HEK293 (cell line): ENCODE data around the gene GJA1.
"Not testable (repeated sequence)": the region's sequence is repeated elsewhere in the genome, so short reads cannot be mapped to it uniquely, and the experiment has no call there.

Source experiments
- CTCF ChIA-PET: fragments of 350-600 bp; formaldehyde crosslinking; extraction: SDS; loops from one replicate; lab custom pipeline; 2021; ENCODE audit warnings: antibody characterized with exemption; lab: Yijun Ruan, JAX
- POLR2A ChIA-PET: fragments of 300-600 bp; formaldehyde crosslinking; extraction: SDS; loops from one replicate; lab custom pipeline; 2020; ENCODE audit warnings: antibody characterized with exemption, inconsistent platforms; lab: Yijun Ruan, JAX
- H3K27ac ChIP-seq: fragments of 200-500 bp; sonication (Bioruptor generic); 2 replicates; pipeline ENCODE4 v1.5.1; 2014; ENCODE audit warnings: low read depth, low read length, control low read depth, inconsistent platforms; ENCODE audit errors: extremely low read depth
- H3K36me3 ChIP-seq, 2 experiments: fragments of 200-500 bp in 1 of 2; sonication (Bioruptor generic) in 1 of 2; 1 replicate in 1 of 2; 2 replicates in 1 of 2; pipeline ENCODE4 v1.5.1; 2014 to 2017; ENCODE audit warnings: inconsistent platforms in 2 of 2, low read length in 2 of 2; ENCODE audit not compliant: control insufficient read depth in 2 of 2, insufficient read depth in 1 of 2
- H3K4me1 ChIP-seq: fragments of 200-500 bp; sonication (Bioruptor generic); 2 replicates; pipeline ENCODE4 v1.5.1; 2014; ENCODE audit warnings: mild to moderate bottlenecking, low read length, inconsistent platforms; ENCODE audit not compliant: control insufficient read depth, insufficient read depth
- H3K4me3 ChIP-seq: 2 replicates; pipeline ENCODE4 v1.5.1; 2011; ENCODE audit warnings: low read depth, mild to moderate bottlenecking, control low read depth, low read length, moderate library complexity
- H3K9me3 ChIP-seq: fragments of 200-500 bp; sonication (Bioruptor generic); 2 replicates; pipeline ENCODE4 v1.5.1; 2014; ENCODE audit warnings: low read depth, low read length, inconsistent platforms; ENCODE audit not compliant: control insufficient read depth, insufficient read depth
- KLF10 ChIP-seq: fragments of 450-650 bp; IDR thresholded peaks from 2 replicates; pipeline ENCODE4 v1.5.1; 2018; ENCODE audit warnings: missing biosample characterization, mild to moderate bottlenecking, missing genetic modification characterization
- OSR2 ChIP-seq: fragments of 450-650 bp; formaldehyde crosslinking; IDR thresholded peaks from 2 replicates; pipeline ENCODE4 v1.5.1; 2016; ENCODE audit warnings: missing biosample characterization, missing genetic modification characterization
- WT1 ChIP-seq: fragments of 450-650 bp; formaldehyde crosslinking; IDR thresholded peaks from 2 replicates; pipeline ENCODE4 v1.5.1; 2016; ENCODE audit warnings: missing biosample characterization, missing genetic modification characterization
- ZNF211 ChIP-seq: fragments of 450-650 bp; formaldehyde crosslinking; IDR thresholded peaks from 2 replicates; pipeline ENCODE4 v1.5.1; 2016; ENCODE audit warnings: low read depth, missing biosample characterization, missing genetic modification characterization
- ZNF266 ChIP-seq: fragments of 450-650 bp; formaldehyde crosslinking; IDR thresholded peaks from 2 replicates; pipeline ENCODE4 v1.5.1; 2016; ENCODE audit warnings: missing biosample characterization, missing genetic modification characterization, low read depth
- ZNF350 ChIP-seq: fragments of 450-650 bp; formaldehyde crosslinking; IDR thresholded peaks from 2 replicates; pipeline ENCODE4 v1.5.0; 2017; ENCODE audit warnings: missing biosample characterization, mild to moderate bottlenecking, missing genetic modification characterization
- ZNF571 ChIP-seq: fragments of 450-650 bp; formaldehyde crosslinking; IDR thresholded peaks from 2 replicates; pipeline ENCODE4 v1.5.0; 2017; ENCODE audit warnings: missing biosample characterization, missing genetic modification characterization
- ZNF654 ChIP-seq: fragments of 450-650 bp; formaldehyde crosslinking; IDR thresholded peaks from 2 replicates; pipeline ENCODE4 v1.5.1; 2016; ENCODE audit warnings: low read depth, missing biosample characterization, missing genetic modification characterization
- ZNF664 ChIP-seq: fragments of 450-650 bp; formaldehyde crosslinking; IDR thresholded peaks from 2 replicates; pipeline ENCODE4 v1.5.1; 2016; ENCODE audit warnings: missing biosample characterization, missing genetic modification characterization
- ZNF830 ChIP-seq: fragments of 450-650 bp; IDR thresholded peaks from 2 replicates; pipeline ENCODE4 v1.5.0; 2018; ENCODE audit warnings: missing biosample characterization, missing genetic modification characterization, low read depth, mild to moderate bottlenecking, moderate library complexity
- TF ChIP-seq, protein P1 (sequence below): fragments of 450-650 bp; formaldehyde crosslinking; IDR thresholded peaks from 2 replicates; pipeline ENCODE4 v1.5.1; 2016; ENCODE audit warnings: missing biosample characterization, missing genetic modification characterization
- TF ChIP-seq, protein P2 (sequence below): fragments of 450-650 bp; formaldehyde crosslinking; IDR thresholded peaks from 2 replicates; pipeline ENCODE4 v1.5.1; 2016; ENCODE audit warnings: missing biosample characterization, missing genetic modification characterization
- TF ChIP-seq, protein P3 (sequence below): fragments of 450-650 bp; formaldehyde crosslinking; IDR thresholded peaks from 2 replicates; pipeline ENCODE4 v1.5.1; 2016; ENCODE audit warnings: missing biosample characterization, missing genetic modification characterization, low read depth

The GJA1 gene

GRCh38 chr6:121395736-121396135 lies 39.7 kb upstream of the GJA1 start:
- Histone ChIP-seq H3K4me1 (no peaks in the 10 kb centered on the region), H3K9me3 (no peaks in the 10 kb centered on the region), H3K36me3 (no peaks in the 10 kb centered on the region), H3K4me3 (no peak overlapping the region), H3K27ac (no peak overlapping the region)
- ChIA-PET CTCF (interaction anchor here (0.8 to 3.1 kb wide), 3 partner anchors 41 to 1135 kb away, joined by 3 to 19 read pairs (median 3); no protein-coding TSS in a partner anchor), POLR2A (no interaction called here)
- peak; percentile 41; the same call in 1 of the 2 replicates for TF ChIP-seq OSR2 (tag by site-specific recombination)
- no peak for TF ChIP-seq ZNF654

DNA sequence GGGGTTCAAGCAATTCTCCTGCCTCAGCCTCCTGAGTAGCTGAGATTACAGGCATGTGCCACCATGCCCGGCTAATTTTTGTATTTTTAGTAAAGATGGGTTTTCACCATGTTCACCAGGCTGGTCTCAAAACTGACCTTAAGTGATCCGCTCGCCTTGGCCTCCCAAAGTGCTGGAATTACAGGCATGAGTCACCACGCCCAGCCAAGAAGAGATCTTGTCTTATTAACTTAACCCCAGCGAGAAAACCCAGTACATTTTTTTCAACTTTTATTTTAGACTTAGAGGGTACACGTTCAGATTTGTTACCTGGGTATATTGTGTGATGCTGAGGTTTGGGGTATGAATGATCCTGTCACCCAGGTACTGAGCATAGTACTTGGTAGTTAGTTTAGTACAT lies 38.3 kb upstream of the GJA1 start:
- H3K4me1 ChIP-seq, POLR2A ChIA-PET, H3K4me3 ChIP-seq, H3K27ac ChIP-seq, H3K36me3 ChIP-seq, H3K9me3 ChIP-seq: not testable (repeated sequence)
- CTCF ChIA-PET, result interaction anchor here (1.1 to 3.1 kb wide), 3 partner anchors 9 to 105 kb away, joined by 3 to 19 read pairs (median 3); no protein-coding TSS in a partner anchor

DNA sequence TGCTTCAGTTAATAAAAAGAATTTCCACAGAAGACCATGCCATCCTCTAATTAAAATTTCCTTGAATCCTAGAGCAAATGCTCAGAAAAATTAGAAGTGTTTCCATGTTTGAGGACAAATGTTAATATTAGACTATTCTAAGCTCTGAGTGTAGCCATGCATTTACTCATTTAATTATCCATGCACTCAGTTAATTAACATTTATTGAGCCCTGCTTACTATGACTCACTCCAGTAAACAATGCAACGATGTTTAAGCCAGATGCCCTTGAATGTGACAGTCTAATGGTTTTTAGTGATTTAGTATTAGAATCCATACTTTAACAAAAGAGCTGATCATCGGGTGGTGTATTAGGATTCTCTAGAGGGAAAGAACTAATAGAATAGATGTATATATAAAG lies 37.3 kb upstream of the GJA1 start:
- H3K27ac ChIP-seq, result no peak overlapping the region
- POLR2A ChIA-PET, result no interaction called here
- H3K9me3 ChIP-seq, result no peaks in the 10 kb centered on the region
- H3K36me3 ChIP-seq, result no peaks in the 10 kb centered on the region
- TF ChIP-seq ZNF664 (tag by site-specific recombination), result no peak
- TF ChIP-seq, protein P1, sequence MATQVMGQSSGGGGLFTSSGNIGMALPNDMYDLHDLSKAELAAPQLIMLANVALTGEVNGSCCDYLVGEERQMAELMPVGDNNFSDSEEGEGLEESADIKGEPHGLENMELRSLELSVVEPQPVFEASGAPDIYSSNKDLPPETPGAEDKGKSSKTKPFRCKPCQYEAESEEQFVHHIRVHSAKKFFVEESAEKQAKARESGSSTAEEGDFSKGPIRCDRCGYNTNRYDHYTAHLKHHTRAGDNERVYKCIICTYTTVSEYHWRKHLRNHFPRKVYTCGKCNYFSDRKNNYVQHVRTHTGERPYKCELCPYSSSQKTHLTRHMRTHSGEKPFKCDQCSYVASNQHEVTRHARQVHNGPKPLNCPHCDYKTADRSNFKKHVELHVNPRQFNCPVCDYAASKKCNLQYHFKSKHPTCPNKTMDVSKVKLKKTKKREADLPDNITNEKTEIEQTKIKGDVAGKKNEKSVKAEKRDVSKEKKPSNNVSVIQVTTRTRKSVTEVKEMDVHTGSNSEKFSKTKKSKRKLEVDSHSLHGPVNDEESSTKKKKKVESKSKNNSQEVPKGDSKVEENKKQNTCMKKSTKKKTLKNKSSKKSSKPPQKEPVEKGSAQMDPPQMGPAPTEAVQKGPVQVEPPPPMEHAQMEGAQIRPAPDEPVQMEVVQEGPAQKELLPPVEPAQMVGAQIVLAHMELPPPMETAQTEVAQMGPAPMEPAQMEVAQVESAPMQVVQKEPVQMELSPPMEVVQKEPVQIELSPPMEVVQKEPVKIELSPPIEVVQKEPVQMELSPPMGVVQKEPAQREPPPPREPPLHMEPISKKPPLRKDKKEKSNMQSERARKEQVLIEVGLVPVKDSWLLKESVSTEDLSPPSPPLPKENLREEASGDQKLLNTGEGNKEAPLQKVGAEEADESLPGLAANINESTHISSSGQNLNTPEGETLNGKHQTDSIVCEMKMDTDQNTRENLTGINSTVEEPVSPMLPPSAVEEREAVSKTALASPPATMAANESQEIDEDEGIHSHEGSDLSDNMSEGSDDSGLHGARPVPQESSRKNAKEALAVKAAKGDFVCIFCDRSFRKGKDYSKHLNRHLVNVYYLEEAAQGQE (tag by site-specific recombination), result no peak
- TF ChIP-seq, protein P2, sequence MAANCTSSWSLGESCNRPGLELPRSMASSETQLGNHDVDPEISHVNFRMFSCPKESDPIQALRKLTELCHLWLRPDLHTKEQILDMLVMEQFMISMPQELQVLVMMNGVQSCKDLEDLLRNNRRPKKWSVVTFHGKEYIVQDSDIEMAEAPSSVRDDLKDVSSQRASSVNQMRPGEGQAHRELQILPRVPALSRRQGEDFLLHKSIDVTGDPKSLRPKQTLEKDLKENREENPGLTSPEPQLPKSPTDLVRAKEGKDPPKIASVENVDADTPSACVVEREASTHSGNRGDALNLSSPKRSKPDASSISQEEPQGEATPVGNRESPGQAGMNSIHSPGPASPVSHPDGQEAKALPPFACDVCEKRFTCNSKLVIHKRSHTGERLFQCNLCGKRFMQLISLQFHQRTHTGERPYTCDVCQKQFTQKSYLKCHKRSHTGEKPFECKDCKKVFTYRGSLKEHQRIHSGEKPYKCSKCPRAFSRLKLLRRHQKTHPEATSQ, result no peak
- TF ChIP-seq ZNF350 (tag by site-specific recombination), result no peak
- TF ChIP-seq WT1 (tag by site-specific recombination), result no peak
- no peak for TF ChIP-seq KLF10 (tag by site-specific recombination)
- TF ChIP-seq ZNF211 (tag by site-specific recombination), result no peak
- TF ChIP-seq ZNF266 (tag by site-specific recombination), result no peak
- TF ChIP-seq ZNF830 (tag by site-specific recombination), result no peak
- TF ChIP-seq, protein P3, sequence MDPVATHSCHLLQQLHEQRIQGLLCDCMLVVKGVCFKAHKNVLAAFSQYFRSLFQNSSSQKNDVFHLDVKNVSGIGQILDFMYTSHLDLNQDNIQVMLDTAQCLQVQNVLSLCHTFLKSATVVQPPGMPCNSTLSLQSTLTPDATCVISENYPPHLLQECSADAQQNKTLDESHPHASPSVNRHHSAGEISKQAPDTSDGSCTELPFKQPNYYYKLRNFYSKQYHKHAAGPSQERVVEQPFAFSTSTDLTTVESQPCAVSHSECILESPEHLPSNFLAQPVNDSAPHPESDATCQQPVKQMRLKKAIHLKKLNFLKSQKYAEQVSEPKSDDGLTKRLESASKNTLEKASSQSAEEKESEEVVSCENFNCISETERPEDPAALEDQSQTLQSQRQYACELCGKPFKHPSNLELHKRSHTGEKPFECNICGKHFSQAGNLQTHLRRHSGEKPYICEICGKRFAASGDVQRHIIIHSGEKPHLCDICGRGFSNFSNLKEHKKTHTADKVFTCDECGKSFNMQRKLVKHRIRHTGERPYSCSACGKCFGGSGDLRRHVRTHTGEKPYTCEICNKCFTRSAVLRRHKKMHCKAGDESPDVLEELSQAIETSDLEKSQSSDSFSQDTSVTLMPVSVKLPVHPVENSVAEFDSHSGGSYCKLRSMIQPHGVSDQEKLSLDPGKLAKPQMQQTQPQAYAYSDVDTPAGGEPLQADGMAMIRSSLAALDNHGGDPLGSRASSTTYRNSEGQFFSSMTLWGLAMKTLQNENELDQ (tag by site-specific recombination), result no peak
- no peak for TF ChIP-seq ZNF571 (tag by site-specific recombination)
- H3K4me1 ChIP-seq, result no peaks in the 10 kb centered on the region
- CTCF ChIA-PET, result interaction anchor here (0.6 to 3.1 kb wide), 6 partner anchors 9 to 343 kb away, joined by 3 to 19 read pairs (median 3); no protein-coding TSS in a partner anchor
- no peak overlapping the region for H3K4me3 ChIP-seq
